AG04449 (cell line): ENCODE results near the gene TRIM63.

ENCODE experiments used
- CTCF ChIA-PET: fragments of 350-600 bp; formaldehyde crosslinking; extraction: SDS; loops from one replicate; lab custom pipeline; 2021; ENCODE audit warnings: antibody characterized with exemption; lab: Yijun Ruan, JAX
- POLR2A ChIA-PET: fragments of 400-600, 350-600 bp; formaldehyde crosslinking; extraction: SDS; loops from one replicate; lab custom pipeline; 2020; ENCODE audit warnings: antibody characterized with exemption, inconsistent platforms; lab: Yijun Ruan, JAX
- DNase-seq: peaks from one replicate; pipeline ENCODE4 v3.0.0-alpha.2; 2010; ENCODE audit warnings: low read depth, low spot score
- H3K4me3 ChIP-seq: 2 replicates; pipeline ENCODE4 v1.5.1; 2011; ENCODE audit warnings: low read depth, mild to moderate bottlenecking, control low read depth, low read length
- CTCF ChIP-seq: IDR thresholded peaks from one replicate; pipeline ENCODE4 v1.5.1; 2011; ENCODE audit warnings: mild to moderate bottlenecking, moderate library complexity, low read length, control low read depth, inconsistent platforms; ENCODE audit not compliant: insufficient read depth; ENCODE audit errors: missing control alignments

Gene TRIM63

GRCh38 chr1:26075421-26076144 lies 8.2 kb upstream of the TRIM63 start:
- no peak overlapping the region for H3K4me3 ChIP-seq
- CTCF ChIA-PET: interaction anchor here (0.9 to 1.0 kb wide), 2 partner anchors 41 to 94 kb away, joined by 3 read pairs; partner anchors contain the start of gene ZNF593
- TF ChIP-seq CTCF: no peak
- POLR2A ChIA-PET: no interaction called here
- no peak for DNase-seq

GRCh38 chr1:26072305-26072704 lies 4.9 kb upstream of the TRIM63 start:
- no peak for TF ChIP-seq CTCF
- CTCF ChIA-PET: interaction anchor here (0.9 to 1.3 kb wide), 3 partner anchors 36 to 73 kb away, joined by 3 read pairs; no protein-coding TSS in a partner anchor
- POLR2A ChIA-PET: no interaction called here
- no peak overlapping the region for H3K4me3 ChIP-seq
- DNase-seq: no peak

- ChIA-PET CTCF (interaction anchor here (0.6 kb wide), 1 partner anchor 12 kb away, joined by 3 read pairs; no protein-coding TSS in a partner anchor), POLR2A (no interaction called here)
- no peak overlapping the region for H3K4me3 ChIP-seq
- no peak for DNase-seq
- no peak for TF ChIP-seq CTCF
Measured at GRCh38 chr1:26070963-26071342, 3.5 kb upstream of the TRIM63 start.

- no peak overlapping the region for H3K4me3 ChIP-seq
- no peak for TF ChIP-seq CTCF
- CTCF ChIA-PET: interaction anchor here (0.6 kb wide), 1 partner anchor 13 kb away, joined by 3 read pairs; no protein-coding TSS in a partner anchor
- POLR2A ChIA-PET: no interaction called here
- DNase-seq: no peak
Measured at GRCh38 chr1:26070296-26070962, 3.0 kb upstream of the TRIM63 start.

- CTCF ChIA-PET: no interaction called here
- POLR2A ChIA-PET: no interaction called here
- DNase-seq: no peak
- no peak overlapping the region for H3K4me3 ChIP-seq
- TF ChIP-seq CTCF: no peak
Measured at GRCh38 chr1:26069941-26070295, 2.5 kb upstream of the TRIM63 start.

GRCh38 chr1:26066857-26067256 lies 573 bp downstream of the TRIM63 start:
- ChIA-PET POLR2A (no interaction called here), CTCF (interaction anchor here (1.2 to 4.0 kb wide), 3 partner anchors 12 to 78 kb away, joined by 3 to 14 read pairs (median 4); no protein-coding TSS in a partner anchor)

More at GRCh38 chr1:26066857-26067256, 573 bp downstream of the TRIM63 start:
- no peak overlapping the region for H3K4me3 ChIP-seq
- no peak for TF ChIP-seq CTCF
- no peak for DNase-seq
